Neural cell (in vitro differentiated cells): Measurements from ENCODE around the gene OAS1. TPM values are rescaled to one million over a fixed set of nuclear protein-coding genes. Genes with fewer than 3 reads are reported as not detected.

ENCODE experiments used
- H2AFZ ChIP-seq: fragments of 200-600, 300-800 bp; sonication (generic), shearing (Covaris generic); 2 replicates; pipeline ENCODE4 v1.6.0; 2014; ENCODE audit warnings: low read depth, mild to moderate bottlenecking, antibody characterized with exemption, low read length, moderate library complexity
- H3F3A ChIP-seq: fragments of 200-600 bp; shearing (Covaris generic); 2 replicates; pipeline ENCODE4 v1.6.1; 2016; ENCODE audit warnings: mild to moderate bottlenecking, moderate library complexity, mixed read lengths, antibody characterized with exemption, low read length; ENCODE audit not compliant: insufficient read depth, poor library complexity, severe bottlenecking
- H3K27ac ChIP-seq: fragments of 200-600, 300-800 bp; sonication (generic), shearing (Covaris generic); 2 replicates; pipeline ENCODE4 v1.5.1; 2014; ENCODE audit warnings: mild to moderate bottlenecking, low read length, moderate library complexity
- H3K27me3 ChIP-seq: fragments of 300-800, 200-600 bp; sonication (generic), shearing (Covaris generic); 2 replicates; pipeline ENCODE4 v1.6.0; 2014; ENCODE audit warnings: mild to moderate bottlenecking, low read depth, low read length, moderate library complexity; ENCODE audit not compliant: insufficient read depth
- H3K36me3 ChIP-seq: fragments of 300-800, 200-600 bp; sonication (generic), shearing (Covaris generic); 2 replicates; pipeline ENCODE4 v1.5.1; 2014; ENCODE audit warnings: mild to moderate bottlenecking, antibody characterized with exemption, low read length, moderate library complexity; ENCODE audit not compliant: insufficient read depth
- H3K4me2 ChIP-seq: fragments of 300-800, 200-600 bp; sonication (generic), shearing (Covaris generic); 2 replicates; pipeline ENCODE4 v1.6.0; 2014; ENCODE audit warnings: mild to moderate bottlenecking, low read length
- H3K4me3 ChIP-seq: fragments of 300-800, 200-600 bp; sonication (generic), shearing (Covaris generic); 2 replicates; pipeline ENCODE4 v1.5.1; 2014; ENCODE audit warnings: mild to moderate bottlenecking, low read length, moderate library complexity
- H3K79me2 ChIP-seq: fragments of 200-600 bp; shearing (Covaris generic); replicated peaks from 2 replicates; pipeline ENCODE4 v1.6.0; 2014; ENCODE audit warnings: mild to moderate bottlenecking, low read length, moderate library complexity; ENCODE audit not compliant: insufficient read depth
- H3K9ac ChIP-seq: fragments of 300-800, 200-600 bp; sonication (generic), shearing (Covaris generic); 2 replicates; pipeline ENCODE4 v1.6.1; 2016; ENCODE audit warnings: mild to moderate bottlenecking, low read length, mixed read lengths
- H3K9me2 ChIP-seq: fragments of 200-600 bp; shearing (Covaris generic); 2 replicates; pipeline ENCODE4 v1.6.1; 2016; ENCODE audit warnings: mild to moderate bottlenecking, low read length, mixed read lengths; ENCODE audit not compliant: insufficient read depth
- H3K9me3 ChIP-seq: fragments of 200-600, 300-800 bp; sonication (generic), shearing (Covaris generic); 2 replicates; pipeline ENCODE4 v1.6.1; 2016; ENCODE audit warnings: mild to moderate bottlenecking, mixed run types, low read length, moderate library complexity, mixed read lengths
- H4K20me1 ChIP-seq: fragments of 200-600 bp; shearing (Covaris generic); 2 replicates; pipeline ENCODE4 v1.6.1; 2016; ENCODE audit warnings: mild to moderate bottlenecking, mixed run types; ENCODE audit not compliant: insufficient read depth
- CTCF ChIP-seq: fragments of 450-650 bp; IDR thresholded peaks from 2 replicates; pipeline ENCODE4 v1.5.1; 2014; ENCODE audit warnings: antibody characterized with exemption, mild to moderate bottlenecking, moderate library complexity; ENCODE audit not compliant: poor library complexity, severe bottlenecking
- EP300 ChIP-seq: fragments of 450-650 bp; conservative IDR thresholded peaks from 2 replicates; pipeline ENCODE4 v1.6.1; 2014; ENCODE audit warnings: antibody characterized with exemption, mild to moderate bottlenecking, moderate library complexity; ENCODE audit not compliant: poor library complexity, severe bottlenecking
- EZH2 ChIP-seq: fragments of 200-600, 300-800 bp; shearing (Covaris generic), sonication (generic); IDR thresholded peaks from 2 replicates; pipeline ENCODE4 v1.6.1; 2014; ENCODE audit warnings: antibody characterized with exemption, low read length, borderline replicate concordance, mild to moderate bottlenecking; ENCODE audit not compliant: insufficient read depth, poor library complexity, severe bottlenecking
- MXI1 ChIP-seq: fragments of 450-650 bp; conservative IDR thresholded peaks from 2 replicates; pipeline ENCODE4 v1.6.1; 2014; ENCODE audit warnings: antibody characterized with exemption, mild to moderate bottlenecking; ENCODE audit not compliant: poor library complexity, severe bottlenecking
- POLR2AphosphoS5 ChIP-seq: IDR thresholded peaks from 2 replicates; pipeline ENCODE4 v1.6.1; 2012
- RAD21 ChIP-seq: fragments of 450-650 bp; conservative IDR thresholded peaks from 2 replicates; pipeline ENCODE4 v1.6.1; 2014; ENCODE audit warnings: antibody characterized with exemption, mild to moderate bottlenecking, moderate library complexity
- REST ChIP-seq: IDR thresholded peaks from 2 replicates; pipeline ENCODE4 v1.6.1; 2012; ENCODE audit warnings: borderline replicate concordance
- SMC3 ChIP-seq: fragments of 450-650 bp; conservative IDR thresholded peaks from 2 replicates; pipeline ENCODE4 v1.6.1; 2014; ENCODE audit warnings: antibody characterized with exemption, mild to moderate bottlenecking, moderate library complexity; ENCODE audit not compliant: poor library complexity
- TAF1 ChIP-seq: IDR thresholded peaks from 2 replicates; pipeline ENCODE4 v1.6.1; 2012; ENCODE audit warnings: low read depth
- polyA plus RNA-seq: library from polyadenylated mRNA; depleted of rRNA; stranded (reverse); fragments of >200 nt; gene quantifications from 2 replicates; pipeline ENCODE4 v1.2.3, GENCODE V29; 2014

Gene OAS1
- polyA plus RNA-seq, 1 donor from 2014 or later: not detected

- H3K27ac ChIP-seq: no peak overlapping the region
- no peak overlapping the region for H2AFZ ChIP-seq
- H4K20me1 ChIP-seq: no peaks in the 10 kb centered on the region
- H3F3A ChIP-seq: no peaks in the 10 kb centered on the region
- no peaks in the 10 kb centered on the region for H3K36me3 ChIP-seq
- no peaks in the 10 kb centered on the region for H3K27me3 ChIP-seq
- no peaks in the 10 kb centered on the region for H3K9me2 ChIP-seq
- no peaks in the 10 kb centered on the region for H3K79me2 ChIP-seq
- no peak overlapping the region for H3K4me2 ChIP-seq
- H3K9me3 ChIP-seq: peaks cover 7% of the 10 kb centered on the region
- no peak for TF ChIP-seq RAD21
- no peak overlapping the region for H3K4me3 ChIP-seq
- H3K9ac ChIP-seq: no peak overlapping the region
Measured at GRCh38 chr12:112881602-112882001, 25.2 kb upstream of the OAS1 start.

GRCh38 chr12:112885236-112885635, 21.5 kb upstream of the OAS1 start:
- H3K9ac ChIP-seq: no peak overlapping the region

More at GRCh38 chr12:112885236-112885635, 21.5 kb upstream of the OAS1 start:
- TF ChIP-seq RAD21 (no peak), TAF1 (no peak), CTCF (no peak), POLR2AphosphoS5 (no peak), EZH2 (no peak), EP300 (no peak), MXI1 (no peak), REST (no peak), SMC3 (no peak)
- Histone ChIP-seq H3K9me3 (peaks cover 11% of the 10 kb centered on the region), H3K36me3 (no peaks in the 10 kb centered on the region), H3K4me2 (no peak overlapping the region), H2AFZ (no peak overlapping the region), H3K9me2 (no peaks in the 10 kb centered on the region), H3K27me3 (no peaks in the 10 kb centered on the region), H4K20me1 (no peaks in the 10 kb centered on the region), H3K27ac (no peak overlapping the region), H3K79me2 (no peaks in the 10 kb centered on the region), H3K4me3 (no peak overlapping the region), H3F3A (no peaks in the 10 kb centered on the region)
